Kasumi-1 (cell line): Measurements from ENCODE around the gene NRXN3.

Experiments
- DNase-seq, 2 experiments: peaks; one replicate each; lab custom pipeline; 2025; lab: John Stamatoyannopoulos, UW

NRXN3 gene

GRCh38 chr14:79144896-79145295 lies 974.7 kb downstream of the NRXN3 start:
- no peak for DNase-seq

GRCh38 chr14:79150226-79150625 lies 980.1 kb downstream of the NRXN3 start:
- DNase-seq: no peak

- DNase-seq: no peak
Observed at GRCh38 chr14:79157369-79157768, 987.2 kb downstream of the NRXN3 start.

GRCh38 chr14:79161571-79161970 lies 991.4 kb downstream of the NRXN3 start:
- DNase-seq: peak; percentile 20 to 25

GRCh38 chr14:79162833-79163232 lies 992.7 kb downstream of the NRXN3 start:
- no peak for DNase-seq

- no peak for DNase-seq
Observed at GRCh38 chr14:79165471-79166090, 995.4 kb downstream of the NRXN3 start.

GRCh38 chr14:79166171-79166570 lies 996.0 kb downstream of the NRXN3 start:
- DNase-seq: no peak

GRCh38 chr14:79167957-79168356 lies 997.8 kb downstream of the NRXN3 start:
- DNase-seq: no peak

GRCh38 chr14:79175671-79176070 lies 1005.5 kb downstream of the NRXN3 start:
- no peak for DNase-seq

- no peak for DNase-seq
Observed at GRCh38 chr14:79177106-79177505, 1006.9 kb downstream of the NRXN3 start.

GRCh38 chr14:79178719-79179118 lies 1008.5 kb downstream of the NRXN3 start:
- DNase-seq: no peak

GRCh38 chr14:79179985-79180384 lies 1009.8 kb downstream of the NRXN3 start:
- no peak for DNase-seq

GRCh38 chr14:79180656-79181055 lies 1010.5 kb downstream of the NRXN3 start:
- DNase-seq: no peak

- DNase-seq: no peak
Observed at GRCh38 chr14:79186523-79186922, 1016.4 kb downstream of the NRXN3 start.

- no peak for DNase-seq
Observed at GRCh38 chr14:79193689-79194477, 1023.7 kb downstream of the NRXN3 start.

- no peak for DNase-seq
Observed at GRCh38 chr14:79196216-79196615, 1026.0 kb downstream of the NRXN3 start.

- DNase-seq: no peak
Observed at GRCh38 chr14:79197516-79197915, 1027.3 kb downstream of the NRXN3 start.

- DNase-seq: no peak
Observed at GRCh38 chr14:79199217-79199616, 1029.0 kb downstream of the NRXN3 start.

- no peak for DNase-seq
Observed at GRCh38 chr14:79201564-79202207, 1031.5 kb downstream of the NRXN3 start.

GRCh38 chr14:79204591-79204990 lies 1034.4 kb downstream of the NRXN3 start:
- no peak for DNase-seq

- DNase-seq: no peak
Observed at GRCh38 chr14:79209418-79209817, 1039.2 kb downstream of the NRXN3 start.

GRCh38 chr14:79225815-79226214 lies 1055.6 kb downstream of the NRXN3 start:
- DNase-seq: no peak

- no peak for DNase-seq
Observed at GRCh38 chr14:79229383-79229909, 1059.3 kb downstream of the NRXN3 start.
